Activated CD4-positive, alpha-beta T cell treated with anti-CD3 and anti-CD28 coated beads, Interleukin-2, Interleukin-4, amounts not matched to agents 100 ng/mL and 50 ng/mL, durations not matched to agents 16 hours and 8 hours (primary cell): Measurements from ENCODE around the gene LRP2.

Experiments used
- DNase-seq: peaks from one replicate; pipeline ENCODE4 v3.0.0-alpha.2; 2020; ENCODE audit warnings: low spot score

Gene LRP2

DNA sequence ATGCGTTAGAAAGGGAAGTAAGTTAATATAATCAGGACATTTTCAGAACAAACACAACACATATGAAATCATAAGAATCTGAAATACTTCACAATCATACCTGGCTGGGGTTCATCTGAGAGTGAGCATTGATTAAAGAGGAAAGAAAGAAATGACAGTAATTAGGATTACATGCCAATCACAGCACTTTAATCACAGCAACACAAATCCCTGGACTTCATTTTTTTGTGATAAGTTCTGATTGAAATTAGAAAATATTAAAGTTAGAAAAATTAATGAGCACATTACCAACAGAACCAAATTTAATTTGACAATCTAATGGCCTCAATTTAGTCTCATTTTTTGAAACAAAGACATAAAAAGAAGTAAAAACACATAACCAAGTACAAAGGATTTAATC, 121.9 kb downstream of the LRP2 start:
- no peak for DNase-seq

DNA sequence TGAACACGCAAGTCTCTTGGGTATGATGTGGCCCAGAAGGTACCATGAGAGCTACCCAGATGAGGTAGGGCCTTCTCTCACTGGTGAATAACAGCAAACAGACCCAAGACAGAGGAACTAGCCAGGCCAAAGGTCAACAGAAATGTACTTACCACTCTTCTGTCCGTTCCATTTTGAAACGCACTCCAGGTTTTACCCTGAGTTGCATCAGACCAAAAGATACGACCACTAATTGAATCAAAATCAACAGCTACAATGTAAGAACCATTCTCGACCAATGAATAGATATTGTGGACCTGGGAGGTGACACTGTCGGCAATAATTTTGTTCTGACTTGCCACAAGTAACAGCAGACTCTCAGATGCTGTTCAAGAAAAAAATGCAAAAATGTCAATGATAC, 124.4 kb downstream of the LRP2 start:
- DNase-seq, result no peak

- no peak for DNase-seq
These were observed 125.0 kb downstream of the LRP2 start for GRCh38 chr2:169237286-169237685.

GRCh38 chr2:169232551-169233154, 129.7 kb downstream of the LRP2 start:
- no peak for DNase-seq

GRCh38 chr2:169230204-169230603, 132.1 kb downstream of the LRP2 start:
- no peak for DNase-seq

DNA sequence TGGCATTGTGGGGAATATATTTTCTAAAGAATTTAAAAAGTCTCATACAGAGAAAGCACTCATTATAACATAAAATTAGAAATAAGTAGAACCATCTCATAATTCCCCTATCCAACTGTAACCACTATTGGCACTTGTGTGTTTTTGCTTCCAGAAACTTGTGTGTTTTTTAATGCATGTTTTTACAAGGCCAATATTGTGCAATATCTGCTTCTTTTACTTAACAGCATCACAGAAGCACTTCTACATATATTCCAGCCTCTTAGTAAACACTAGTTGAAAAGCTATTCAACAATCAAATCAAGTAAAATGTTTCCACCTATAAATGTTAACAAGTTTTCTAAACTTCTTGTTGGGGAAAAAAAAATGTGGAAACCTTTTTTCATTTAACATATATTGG, 132.7 kb downstream of the LRP2 start:
- no peak for DNase-seq

DNA sequence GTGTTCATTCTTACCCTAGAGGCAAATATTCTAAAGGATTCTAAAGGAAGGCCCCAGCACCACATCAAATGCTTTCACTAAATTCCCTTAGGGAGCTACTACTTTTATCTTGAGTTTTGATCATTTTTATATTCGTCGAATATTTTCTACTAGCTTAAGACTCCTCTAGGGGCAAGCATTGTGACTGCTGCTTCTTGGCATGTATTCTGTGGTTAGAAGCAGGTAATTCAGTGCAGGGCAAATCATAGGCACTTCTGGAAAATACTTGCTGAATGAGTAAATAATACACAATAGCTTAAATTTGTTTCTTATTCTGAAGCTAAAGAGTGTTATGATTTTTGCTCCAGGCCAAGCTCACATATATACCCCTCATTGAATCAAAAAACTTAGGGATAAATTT, 136.4 kb downstream of the LRP2 start:
- DNase-seq, result no peak

- no peak for DNase-seq
These were observed 137.0 kb downstream of the LRP2 start for GRCh38 chr2:169225233-169225750.

DNA sequence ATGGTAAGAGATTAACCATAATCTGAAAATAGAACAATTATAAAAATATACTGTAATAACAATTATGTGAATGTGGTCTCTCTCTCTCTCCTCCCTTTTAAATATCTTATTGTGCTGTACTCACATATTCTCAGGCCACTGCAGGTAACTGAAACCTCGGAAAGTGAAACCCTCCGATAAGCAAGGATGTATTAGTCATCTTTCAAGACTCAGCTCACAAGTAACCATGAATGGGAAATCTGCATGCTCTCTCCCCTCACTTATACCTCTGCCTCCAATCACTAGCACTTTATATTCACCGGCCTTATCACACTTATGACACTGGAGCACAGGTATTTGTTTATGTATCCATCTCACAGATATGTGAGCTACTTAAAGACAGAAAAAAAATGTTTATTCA, 139.7 kb downstream of the LRP2 start:
- no peak for DNase-seq

DNA sequence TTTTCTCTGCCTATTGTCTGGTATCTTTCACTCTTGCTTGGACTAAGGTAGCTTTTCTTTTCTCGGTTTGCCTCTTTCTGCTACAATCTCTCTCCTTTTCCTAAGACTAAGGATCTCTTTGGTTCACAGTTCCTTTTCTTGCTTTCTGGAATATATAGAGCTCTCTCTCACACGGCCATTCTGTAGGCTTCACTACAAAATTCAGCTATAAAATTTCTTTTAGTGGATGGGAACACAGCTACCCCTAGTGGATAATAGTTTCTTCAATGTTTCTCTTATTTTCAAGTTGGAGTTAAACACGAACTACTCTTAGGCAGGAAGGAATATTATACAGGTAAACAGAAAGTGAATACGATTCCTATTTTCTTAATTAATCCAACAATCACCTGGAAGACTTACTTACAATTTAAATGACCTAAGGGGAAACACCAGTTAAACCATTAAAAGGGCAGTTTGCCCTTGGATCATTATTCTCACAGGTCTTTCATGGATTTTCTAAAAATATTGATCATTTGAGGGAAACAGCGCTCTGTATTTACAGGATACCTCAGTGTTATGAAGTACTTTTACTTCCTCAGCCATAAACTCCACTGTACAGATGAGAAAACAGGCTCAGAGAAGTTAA, 140.5 kb downstream of the LRP2 start:
- no peak for DNase-seq

DNA sequence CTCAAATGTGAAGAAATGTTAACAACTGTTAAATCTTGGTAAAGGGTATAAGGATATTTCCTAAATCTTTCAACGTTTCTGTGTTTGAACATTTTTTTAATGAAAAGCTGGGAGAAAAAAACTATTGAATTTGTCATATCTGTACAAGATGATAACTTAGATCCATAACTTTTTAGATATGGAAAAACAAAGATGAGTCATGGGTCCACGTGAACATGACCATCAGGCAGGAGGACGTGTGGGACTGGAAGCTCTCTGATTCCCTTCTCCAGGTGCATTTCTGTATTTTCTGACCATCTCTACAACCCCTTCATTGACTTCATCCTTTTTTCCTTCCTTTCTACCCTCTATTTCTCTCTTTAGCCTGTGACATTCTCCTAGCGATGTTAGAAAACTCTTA, 151.4 kb downstream of the LRP2 start:
- no peak for DNase-seq

DNA sequence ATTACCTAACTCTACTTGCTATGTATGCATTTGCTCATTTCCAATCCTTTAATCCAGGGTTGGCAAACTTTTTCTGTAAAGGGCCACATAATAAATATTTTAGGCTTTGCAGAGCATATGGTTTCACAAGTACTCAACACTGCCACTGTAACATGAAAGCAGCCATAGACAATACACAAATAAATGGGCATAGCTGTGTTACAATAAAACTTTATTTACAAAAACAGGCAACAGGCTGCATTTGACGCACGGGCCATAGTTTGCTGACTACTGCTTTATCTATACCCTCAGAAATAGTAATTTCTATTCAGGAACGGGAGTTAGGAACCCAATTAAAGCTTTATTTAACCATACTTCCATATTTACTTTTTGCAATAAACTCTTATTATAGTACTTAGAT, 154.3 kb downstream of the LRP2 start:
- DNase-seq, result no peak

DNA sequence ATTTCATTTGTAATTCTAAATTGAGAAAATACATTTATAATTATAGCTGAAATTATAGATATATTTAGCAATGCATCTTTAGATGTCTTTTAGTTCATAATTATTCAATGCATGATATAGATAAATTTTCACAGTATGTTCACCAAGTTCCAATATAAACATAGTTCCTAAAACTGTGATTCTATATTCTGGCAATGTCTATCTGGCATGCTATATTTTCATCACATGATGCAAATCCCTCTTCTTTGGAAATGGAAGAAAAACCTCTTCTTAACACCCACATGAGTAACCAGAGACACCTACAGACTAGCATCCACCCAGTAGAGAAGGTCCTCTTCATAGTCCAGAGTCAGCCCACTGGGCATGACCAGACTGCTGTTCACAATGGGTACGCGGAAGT, 157.2 kb downstream of the LRP2 start:
- no peak for DNase-seq

- DNase-seq, result no peak
These were observed 158.4 kb downstream of the LRP2 start for GRCh38 chr2:169203952-169204351.

DNA sequence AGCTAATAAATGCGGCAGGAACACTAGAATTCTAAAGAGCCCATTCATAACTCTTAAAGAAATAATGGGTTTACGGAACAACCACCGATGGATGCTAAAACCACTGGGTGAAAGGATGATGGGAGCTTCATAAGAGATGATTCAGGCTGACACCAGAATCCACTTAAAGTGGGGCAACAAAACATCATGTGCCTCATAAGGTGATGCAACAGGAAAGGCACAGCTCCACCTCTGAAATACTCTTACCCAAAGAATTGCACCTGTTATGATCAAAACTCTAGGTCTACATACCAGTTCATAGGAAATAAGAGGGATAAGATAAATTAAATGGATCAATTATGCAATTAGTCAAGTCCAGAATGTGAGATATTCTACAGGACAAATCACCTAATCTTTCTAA, 161.6 kb downstream of the LRP2 start:
- DNase-seq, result no peak

- no peak for DNase-seq
These were observed 168.7 kb downstream of the LRP2 start for GRCh38 chr2:169193618-169194017.

GRCh38 chr2:169190197-169190775, 172.0 kb downstream of the LRP2 start:
- DNase-seq, result no peak

DNA sequence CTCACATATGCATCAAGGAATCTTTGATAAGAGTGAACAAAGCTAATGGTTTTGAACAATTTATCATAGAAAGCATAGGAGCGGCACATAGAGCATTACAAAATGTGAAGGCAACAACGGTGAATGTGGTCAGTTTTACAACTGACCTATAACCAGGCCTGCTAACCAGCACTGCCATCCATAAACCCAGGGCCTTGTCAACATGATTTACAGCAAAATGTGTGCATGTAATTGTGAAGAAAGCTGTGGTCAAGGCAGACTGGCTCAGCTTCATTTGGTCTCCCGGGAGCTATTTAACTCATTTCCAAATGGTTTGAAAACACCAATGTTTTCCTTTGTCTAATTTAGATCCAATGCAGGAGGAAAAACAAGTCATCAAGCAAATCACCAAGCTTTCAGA, 173.2 kb downstream of the LRP2 start:
- DNase-seq, result no peak

DNA sequence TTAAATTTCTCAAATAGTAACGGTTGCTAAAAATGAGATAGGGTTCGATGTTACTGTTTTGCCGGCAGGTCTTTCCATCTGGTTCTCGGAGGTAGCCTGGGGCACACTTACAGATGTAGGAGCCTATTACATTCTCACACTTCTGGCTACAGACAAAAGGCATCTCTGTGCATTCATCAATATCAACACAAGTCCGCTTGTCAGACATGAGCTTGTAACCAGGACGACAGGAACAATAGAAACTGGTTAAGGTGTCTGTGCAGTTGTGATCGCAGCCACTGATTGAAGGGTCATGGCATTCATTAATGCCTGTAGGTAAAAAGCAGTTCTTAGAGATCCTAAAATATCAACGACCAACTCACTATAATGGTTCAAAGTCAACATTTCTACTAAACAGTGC, 176.6 kb downstream of the LRP2 start:
- no peak for DNase-seq

- DNase-seq, result no peak
These were observed 178.3 kb downstream of the LRP2 start for GRCh38 chr2:169184074-169184473.

DNA sequence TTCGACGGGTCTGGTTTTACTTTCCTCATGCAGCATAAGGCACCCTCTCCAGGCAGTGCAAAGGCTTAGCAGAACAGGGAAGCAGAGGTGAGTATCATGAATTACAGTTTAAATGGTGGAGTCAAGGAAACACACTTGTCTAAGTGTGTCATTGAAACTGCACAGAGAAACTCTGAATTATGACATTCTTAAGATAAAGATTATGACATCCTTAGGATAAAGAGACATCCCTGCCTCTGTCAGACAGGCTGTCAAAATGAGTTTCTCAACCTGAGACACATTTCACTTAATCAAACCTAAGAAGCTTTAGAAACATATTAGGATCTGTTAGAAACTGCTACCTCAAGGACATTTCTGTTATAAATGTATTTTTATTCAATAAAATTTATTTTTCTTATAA, 179.8 kb downstream of the LRP2 start:
- no peak for DNase-seq

- no peak for DNase-seq
These were observed 183.4 kb downstream of the LRP2 start for GRCh38 chr2:169178804-169179390.

DNA sequence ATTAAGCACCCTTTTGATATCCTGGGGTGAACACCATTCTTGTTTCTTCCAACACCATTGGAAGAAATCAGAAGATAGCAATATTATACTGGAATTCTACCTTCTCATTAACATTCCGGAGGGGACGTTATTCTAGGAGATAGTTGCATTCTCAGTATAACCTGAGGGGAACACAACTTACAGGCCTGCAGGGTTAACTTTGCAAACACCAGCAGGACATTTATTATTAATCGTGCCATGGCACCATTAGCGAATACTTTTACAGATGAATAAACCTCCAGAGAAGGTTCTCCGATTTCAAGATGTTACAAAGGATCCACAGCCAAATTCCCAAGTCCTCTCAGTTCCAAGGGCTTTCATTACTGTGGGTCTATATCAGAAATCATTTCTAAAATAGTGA, 184.0 kb downstream of the LRP2 start:
- no peak for DNase-seq
